CD14-positive monocyte (primary cell): Measurements from ENCODE around the gene MMAB. TPM values are rescaled to one million over a fixed set of nuclear protein-coding genes. Genes with fewer than 3 reads are reported as not detected.

ENCODE experiments used
- DNase-seq, 3 donors: peaks; one replicate each; pipeline ENCODE4 v3.0.0-alpha.2; 2011 to 2022
- H2AFZ ChIP-seq: 2 replicates; pipeline ENCODE4 v1.6.0; 2012; ENCODE audit warnings: mild to moderate bottlenecking, low read depth, low read length, inconsistent platforms; ENCODE audit not compliant: insufficient read depth, poor library complexity, severe bottlenecking
- H3K27ac ChIP-seq, 2 donors: 1 replicate in 1 of 2; 2 replicates in 1 of 2; pipeline ENCODE4 v1.5.1; 2012 to 2013; ENCODE audit warnings: low read length in 2 of 2, control low read depth in 1 of 2, inconsistent platforms in 1 of 2, low read depth in 1 of 2, mild to moderate bottlenecking in 1 of 2
- H3K27me3 ChIP-seq, 2 donors: one replicate each; pipeline versions ENCODE4 v1.6.0 to v1.6.1; 2011 to 2013; ENCODE audit warnings: low read length in 2 of 2; ENCODE audit not compliant: control insufficient read depth in 2 of 2, insufficient read depth in 2 of 2
- H3K36me3 ChIP-seq, 2 donors: replicated peaks in 1 of 2; 1 replicate in 1 of 2; 2 replicates in 1 of 2; pipeline versions ENCODE4 v1.5.1 to v1.6.1; 2012 to 2013; ENCODE audit warnings: low read length in 2 of 2, control low read depth in 1 of 2, inconsistent platforms in 1 of 2, mild to moderate bottlenecking in 1 of 2; ENCODE audit not compliant: insufficient read depth in 2 of 2, control insufficient read depth in 1 of 2
- H3K4me1 ChIP-seq, 2 donors: 1 replicate in 1 of 2; 2 replicates in 1 of 2; pipeline versions ENCODE4 v1.5.1 to v1.6.1; 2012 to 2013; ENCODE audit warnings: low read length in 2 of 2, control low read depth in 1 of 2, inconsistent platforms in 1 of 2, mild to moderate bottlenecking in 1 of 2, moderate library complexity in 1 of 2; ENCODE audit not compliant: insufficient read depth in 2 of 2, control insufficient read depth in 1 of 2
- H3K4me2 ChIP-seq: replicated peaks from 2 replicates; pipeline ENCODE3; 2012; ENCODE audit warnings: low read length, moderate library complexity, mild to moderate bottlenecking; ENCODE audit not compliant: poor library complexity, severe bottlenecking; ENCODE audit errors: extremely low read depth
- H3K4me3 ChIP-seq, 3 experiments: fragments of 200-600 bp in 1 of 3; sonication (generic) in 1 of 3; replicated peaks in 1 of 3; 1 replicate in 2 of 3; 2 replicates in 1 of 3; pipeline ENCODE4 v1.5.1; 2011 to 2013; ENCODE audit warnings: low read length in 3 of 3, mild to moderate bottlenecking in 3 of 3, control low read depth in 2 of 3, low read depth in 2 of 3, inconsistent platforms in 1 of 3, moderate library complexity in 1 of 3
- H3K79me2 ChIP-seq: 2 replicates; pipeline ENCODE4 v1.6.0; 2012; ENCODE audit warnings: mild to moderate bottlenecking, control low read depth, inconsistent platforms, low read length, moderate library complexity; ENCODE audit not compliant: insufficient read depth
- H3K9ac ChIP-seq: 2 replicates; pipeline ENCODE4 v1.6.0; 2017; ENCODE audit warnings: low read length, mild to moderate bottlenecking; ENCODE audit not compliant: insufficient read depth, poor library complexity, severe bottlenecking
- H3K9me3 ChIP-seq, 2 donors: replicated peaks in 1 of 2; 1 replicate in 1 of 2; 2 replicates in 1 of 2; pipeline versions ENCODE4 v1.5.1 to v1.6.1; 2012 to 2013; ENCODE audit warnings: low read length in 2 of 2, control low read depth in 1 of 2; ENCODE audit not compliant: control insufficient read depth in 1 of 2, insufficient read depth in 1 of 2
- H4K20me1 ChIP-seq: 2 replicates; pipeline ENCODE4 v1.6.0; 2012; ENCODE audit warnings: mild to moderate bottlenecking, low read length, control low read depth, moderate library complexity; ENCODE audit not compliant: insufficient read depth
- H3K27ac Mint-ChIP-seq, 7 donors: one replicate each; pipeline ENCODE4 v1.8.0; 2020; ENCODE audit warnings: mild to moderate bottlenecking in 7 of 7, mixed read lengths in 7 of 7, moderate library complexity in 6 of 7, inconsistent platforms in 2 of 7
- H3K27me3 Mint-ChIP-seq, 3 donors: one replicate each; pipeline ENCODE4 v1.8.0; 2021 to 2022; ENCODE audit warnings: low read depth in 3 of 3, mild to moderate bottlenecking in 3 of 3, mixed read lengths in 3 of 3, moderate library complexity in 3 of 3, inconsistent platforms in 1 of 3
- H3K36me3 Mint-ChIP-seq, 2 donors: one replicate each; pipeline ENCODE4 v1.8.0; 2020; ENCODE audit warnings: mixed read lengths in 2 of 2, inconsistent platforms in 1 of 2, mild to moderate bottlenecking in 1 of 2
- H3K4me1 Mint-ChIP-seq: one replicate; pipeline ENCODE4 v1.8.0; 2020; ENCODE audit warnings: mild to moderate bottlenecking, mixed read lengths
- H3K4me3 Mint-ChIP-seq, 2 donors: one replicate each; pipeline ENCODE4 v1.8.0; 2020; ENCODE audit warnings: mild to moderate bottlenecking in 2 of 2, mixed read lengths in 2 of 2, moderate library complexity in 1 of 2
- H3K9me3 Mint-ChIP-seq, 7 donors: one replicate each; pipeline ENCODE4 v1.8.0; 2020 to 2022; ENCODE audit warnings: mixed read lengths in 7 of 7, mild to moderate bottlenecking in 6 of 7, moderate library complexity in 6 of 7, inconsistent platforms in 2 of 7
- CTCF ChIP-seq: fragments of 200-600 bp; IDR thresholded peaks from one replicate; pipeline ENCODE4 v1.8.0; 2022; ENCODE audit warnings: antibody characterized with exemption, mild to moderate bottlenecking
- WGBS: methylation state at CpG from one replicate; pipeline ENCODE4 v1.1.5; 2013; ENCODE audit warnings: missing lambda C conversion rate; ENCODE audit not compliant: insufficient coverage; 5-methylcytosine and 5-hydroxymethylcytosine counted together
- intact Hi-C, 2 donors: fragments of 100-400 bp; cut with micrococcal nuclease; formaldehyde crosslinking; loops; one replicate each; pipeline versions ENCODE4 v1.15.0 to v1.15.1; 2023
- polyA plus RNA-seq, 3 donors: library from polyadenylated mRNA; depleted of rRNA in 1 of 3; unstranded in 2 of 3; stranded (reverse) in 1 of 3; fragments of 300-500 nt in 2 of 3; fragments of >200 nt in 1 of 3; fragmentation: Illumina TruSeq in 2 of 3; gene quantifications; 1 replicate in 2 of 3; 2 replicates in 1 of 3; pipeline ENCODE4 v1.2.3, GENCODE V29; 2012 to 2021

Gene MMAB
- polyA plus RNA-seq, 3 donors, result 5.0 to 15.6 (median 12.4) TPM

GRCh38 chr12:109544955-109545531 is 28.3 kb downstream of the MMAB start:
- no peak overlapping the region for H3K4me2 ChIP-seq
- no peak overlapping the region for H3K27ac ChIP-seq
- Mint-ChIP-seq H3K4me1 (peaks cover 6% of the 10 kb centered on the region), H3K4me3 (no peak overlapping the region), H3K27me3 (peaks cover 7 to 15% (median 13%) of the 10 kb centered on the region in 3 donors), H3K9me3 (no peaks in the 10 kb centered on the region), H3K27ac (no peak overlapping the region), H3K36me3 (no peaks in the 10 kb centered on the region)
- H3K9ac ChIP-seq, result no peak overlapping the region
- no peaks in the 10 kb centered on the region for H4K20me1 ChIP-seq
- H3K4me3 ChIP-seq, result no peak overlapping the region
- H3K9me3 ChIP-seq, result no peaks in the 10 kb centered on the region
- no peak for TF ChIP-seq CTCF
- intact Hi-C loops, result no loop called here
- H3K79me2 ChIP-seq, result no peaks in the 10 kb centered on the region
- peaks cover 0 to 6% of the 10 kb centered on the region in 2 donors for H3K27me3 ChIP-seq
- no peaks in the 10 kb centered on the region for H3K36me3 ChIP-seq
- H3K4me1 ChIP-seq, result no peaks in the 10 kb centered on the region
- WGBS, result 34% methylated on average over 5 of the region's 7 CpGs
- H2AFZ ChIP-seq, result no peak overlapping the region
- no peak for DNase-seq

GRCh38 chr12:109542876-109543275 is 30.4 kb downstream of the MMAB start:
- Histone ChIP-seq H3K4me1 (no peaks in the 10 kb centered on the region), H3K27me3 (no peaks in the 10 kb centered on the region), H3K4me2 (no peak overlapping the region), H3K27ac (no peak overlapping the region), H3K9me3 (no peaks in the 10 kb centered on the region), H4K20me1 (no peaks in the 10 kb centered on the region), H2AFZ (no peak overlapping the region), H3K79me2 (no peaks in the 10 kb centered on the region), H3K4me3 (no peak overlapping the region), H3K9ac (no peak overlapping the region), H3K36me3 (no peaks in the 10 kb centered on the region)
- Mint-ChIP-seq H3K36me3 (no peaks in the 10 kb centered on the region), H3K27ac (no peak overlapping the region), H3K27me3 (peaks cover 4 to 9% (median 8%) of the 10 kb centered on the region in 3 donors), H3K9me3 (no peaks in the 10 kb centered on the region), H3K4me1 (peaks cover 6% of the 10 kb centered on the region), H3K4me3 (no peak overlapping the region)
- TF ChIP-seq CTCF, result no peak
- DNase-seq, result no peak
- 98% methylated on average over 6 of the region's 6 CpGs for WGBS
- intact Hi-C loops, result no loop called here
